Measurements from ENCODE around the gene ADGRA3. TPM values are rescaled to one million over a fixed set of nuclear protein-coding genes. Genes with fewer than 3 reads are reported as not detected.

The ADGRA3 gene
- total and polyA plus RNA-seq, 8 donors = 17.6 to 67.1 (median 63.5) TPM

GRCh38 chr4:22522706-22523501 is 7.0 kb upstream of the ADGRA3 start:
- ATAC-seq (no peak), DNase-seq (no peak)
- no peak overlapping the region for H3K4me3 ChIP-seq
- H3K9me3 ChIP-seq = no peaks in the 10 kb centered on the region
- no peaks in the 10 kb centered on the region for H3K4me1 ChIP-seq
- intact Hi-C loops (cut with DNase I) = no loop called here
- no peaks in the 10 kb centered on the region for H3K27me3 ChIP-seq
- no peak for TF ChIP-seq CTCF (IDR thresholded peaks at IDR 0.05)
- H3K27ac ChIP-seq = no peak overlapping the region
- H3K36me3 ChIP-seq = no peaks in the 10 kb centered on the region

GRCh38 chr4:22522206-22522605 is 6.3 kb upstream of the ADGRA3 start:
- Histone ChIP-seq H3K36me3 (no peaks in the 10 kb centered on the region), H3K4me3 (no peak overlapping the region), H3K27ac (no peak overlapping the region), H3K9me3 (no peaks in the 10 kb centered on the region), H3K4me1 (no peaks in the 10 kb centered on the region), H3K27me3 (no peaks in the 10 kb centered on the region)
- intact Hi-C loops (cut with DNase I) = no loop called here
- no peak for TF ChIP-seq CTCF (IDR thresholded peaks at IDR 0.05)
- no peak for DNase-seq
- no peak for ATAC-seq

DNA sequence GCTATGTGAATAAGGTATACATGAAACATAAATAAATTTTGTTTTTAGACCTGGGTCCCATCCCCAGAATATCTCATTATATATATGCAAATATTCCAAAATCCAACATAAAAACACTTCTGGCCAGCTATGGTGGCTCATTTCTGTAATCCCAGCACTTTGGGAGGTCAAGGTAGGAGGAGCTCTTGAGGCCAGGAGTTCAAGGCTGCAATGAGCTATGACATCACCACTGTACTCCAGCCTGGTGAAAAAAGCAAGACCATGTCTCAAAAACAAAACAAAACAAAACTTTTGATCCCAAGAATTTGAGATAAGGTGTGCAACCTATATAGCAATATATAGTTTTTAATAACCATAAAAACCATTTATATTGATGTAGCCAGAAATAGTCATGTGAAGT is 5.4 kb upstream of the ADGRA3 start:
- TF ChIP-seq CTCF (IDR thresholded peaks at IDR 0.05) = no peak
- no peak for DNase-seq
- peaks cover 0 to 4% of the 10 kb centered on the region in 2 donors for H3K4me1 ChIP-seq
- H3K9me3 ChIP-seq = no peaks in the 10 kb centered on the region
- intact Hi-C loops (cut with DNase I) = no loop called here
- H3K36me3 ChIP-seq = no peaks in the 10 kb centered on the region
- no peak for ATAC-seq
- no peak overlapping the region for H3K27ac ChIP-seq
- H3K4me3 ChIP-seq = no peak overlapping the region
- H3K27me3 ChIP-seq = peaks cover 0 to 9% of the 10 kb centered on the region in 2 donors

DNA sequence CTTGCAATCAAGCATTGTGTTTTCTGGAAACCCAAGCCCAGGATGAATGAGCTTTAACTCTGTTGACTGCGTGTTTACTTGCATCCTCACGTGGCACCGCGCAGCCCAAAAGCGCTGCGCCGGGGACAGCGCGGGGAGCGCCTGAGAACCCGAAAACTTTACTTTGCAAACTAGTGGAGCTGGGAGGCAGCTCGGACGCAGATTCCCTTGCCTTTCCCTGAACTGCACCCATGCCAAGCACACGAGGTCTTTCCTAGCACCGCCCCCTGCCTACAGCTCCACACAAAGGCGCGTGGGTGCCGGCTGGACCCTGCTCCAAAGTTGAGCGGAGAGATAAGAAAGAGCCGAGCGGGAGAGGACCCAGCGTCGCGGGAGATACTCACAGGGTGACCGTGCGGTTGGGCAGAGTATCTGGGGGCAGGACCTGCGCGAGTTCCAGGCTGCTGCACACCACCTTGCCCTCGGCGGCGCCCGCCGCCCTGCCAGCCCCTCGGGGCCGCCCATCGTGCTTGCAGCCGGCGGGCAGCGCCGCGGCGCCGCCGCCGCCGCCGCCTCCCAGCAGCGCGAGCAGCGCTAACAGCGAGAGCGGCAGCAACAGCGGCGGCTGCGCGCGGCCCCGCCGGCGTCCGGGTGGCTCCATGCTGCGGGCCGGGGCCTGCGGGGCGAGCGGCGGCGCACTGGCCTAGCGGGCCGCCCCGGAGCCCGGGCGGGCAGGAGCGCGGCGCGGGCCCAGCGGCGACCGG is 550 bp downstream of the ADGRA3 start:
- ATAC-seq (peak; percentile 78), DNase-seq (peak; percentile 63 to 82 (median 78))
- peak overlapping the region; percentile 46 to 54 for H3K4me3 ChIP-seq
- intact Hi-C loops (cut with DNase I) = no loop called here
- H3K27me3 ChIP-seq = peaks cover 0 to 30% of the 10 kb centered on the region in 2 donors
- no peaks in the 10 kb centered on the region for H3K36me3 ChIP-seq
- peak overlapping the region; percentile 45 to 62 for H3K27ac ChIP-seq
- no peak for TF ChIP-seq CTCF (IDR thresholded peaks at IDR 0.05)
- H3K4me1 ChIP-seq = peaks cover 4 to 13% of the 10 kb centered on the region in 2 donors
- H3K9me3 ChIP-seq = no peaks in the 10 kb centered on the region

- Histone ChIP-seq H3K27ac (peak overlapping the region; percentile 45 to 62), H3K4me3 (peak overlapping the region; percentile 40 to 46), H3K27me3 (peaks cover 0 to 30% of the 10 kb centered on the region in 2 donors), H3K9me3 (no peaks in the 10 kb centered on the region), H3K4me1 (peaks cover 4 to 13% of the 10 kb centered on the region in 2 donors), H3K36me3 (no peaks in the 10 kb centered on the region)
- no peak for TF ChIP-seq CTCF (IDR thresholded peaks at IDR 0.05)
- DNase-seq (no peak), ATAC-seq (no peak)
- intact Hi-C loops (cut with DNase I) = no loop called here
These were observed 1.4 kb downstream of the ADGRA3 start for GRCh38 chr4:22514481-22514880.

All from left lung (tissue), 10 donors.